Measurements from ENCODE around the gene UFSP1.

UFSP1 gene

DNA sequence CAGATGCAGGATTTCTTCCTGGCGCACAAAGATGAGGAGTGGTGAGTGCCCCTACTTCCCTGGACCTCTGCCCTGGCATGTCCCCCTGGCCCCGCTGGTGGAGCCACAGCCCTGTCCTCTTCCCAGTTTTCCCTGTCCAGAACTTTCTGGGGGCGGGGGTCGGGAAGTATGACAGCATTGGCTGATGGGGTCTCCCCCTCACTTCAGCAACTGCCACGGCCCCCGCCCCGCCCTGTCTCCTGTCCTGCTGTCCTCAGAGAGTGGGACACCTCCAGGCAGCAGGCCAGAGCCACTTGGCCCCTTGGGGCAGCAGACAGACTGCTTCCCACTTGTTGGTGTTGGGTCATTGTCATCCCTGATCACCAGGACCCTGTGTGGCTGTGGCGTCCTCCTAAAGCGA, 7.3 kb downstream of the UFSP1 start:
- no peak for DNase-seq (ENCODE audit: low read depth)

DNA sequence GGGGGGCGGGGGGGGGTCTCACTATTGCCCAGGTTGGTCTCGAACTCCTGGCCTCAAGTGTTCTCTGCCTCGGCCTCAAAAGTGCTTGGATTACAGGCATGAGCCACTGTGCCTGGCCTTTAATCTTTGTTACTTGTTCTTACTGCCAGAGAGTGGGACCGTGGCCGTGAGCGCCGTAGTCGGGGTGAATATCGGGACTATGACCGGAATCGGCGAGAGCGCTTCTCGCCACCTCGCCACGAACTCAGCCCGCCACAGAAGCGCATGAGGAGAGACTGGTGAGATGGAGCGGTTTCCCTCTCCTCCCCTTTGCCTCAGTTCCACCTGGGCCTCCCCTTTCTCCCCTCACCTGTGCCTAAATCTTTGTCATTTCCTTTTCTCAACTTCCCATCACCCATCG, 8.4 kb downstream of the UFSP1 start:
- no peak for DNase-seq (ENCODE audit: low read depth)

GRCh38 chr7:100880645-100881044, 8.9 kb downstream of the UFSP1 start:
- no peak for DNase-seq (ENCODE audit: low read depth)

DNA sequence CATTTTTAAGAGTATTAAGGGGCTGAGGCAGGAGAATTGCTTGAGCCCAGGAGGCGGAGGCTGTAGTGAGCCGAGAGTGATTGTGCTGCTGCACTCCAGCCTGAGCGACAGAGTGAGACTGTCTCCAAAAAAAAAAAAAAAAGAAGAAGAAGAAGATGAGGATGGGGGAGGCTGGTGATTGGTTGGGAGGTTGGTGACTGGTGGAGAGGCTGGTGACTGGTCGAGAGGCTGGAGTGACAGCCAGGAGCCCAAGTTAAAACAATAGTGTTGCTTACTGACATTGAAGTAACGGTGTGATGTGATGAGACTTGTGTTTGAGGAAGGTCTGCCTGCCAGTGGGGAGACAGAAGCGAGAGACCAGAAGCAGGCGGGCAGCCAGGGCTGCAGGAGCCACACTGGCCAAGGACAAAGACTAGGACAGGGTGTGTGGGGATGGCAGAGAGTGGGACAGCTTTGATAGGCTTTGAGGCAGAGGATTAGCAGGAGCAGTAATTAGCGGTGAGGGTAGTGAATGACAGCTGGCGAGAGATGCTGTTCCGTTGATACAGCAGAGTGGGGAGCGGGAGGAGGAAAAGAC, 9.7 kb downstream of the UFSP1 start:
- DNase-seq (ENCODE audit: low read depth), result no peak

- no peak for DNase-seq (ENCODE audit: low read depth)
These were observed 10.8 kb downstream of the UFSP1 start for GRCh38 chr7:100878685-100879084.

- DNase-seq (ENCODE audit: low read depth), result no peak
These were observed 11.5 kb downstream of the UFSP1 start for GRCh38 chr7:100878013-100878412.

DNA sequence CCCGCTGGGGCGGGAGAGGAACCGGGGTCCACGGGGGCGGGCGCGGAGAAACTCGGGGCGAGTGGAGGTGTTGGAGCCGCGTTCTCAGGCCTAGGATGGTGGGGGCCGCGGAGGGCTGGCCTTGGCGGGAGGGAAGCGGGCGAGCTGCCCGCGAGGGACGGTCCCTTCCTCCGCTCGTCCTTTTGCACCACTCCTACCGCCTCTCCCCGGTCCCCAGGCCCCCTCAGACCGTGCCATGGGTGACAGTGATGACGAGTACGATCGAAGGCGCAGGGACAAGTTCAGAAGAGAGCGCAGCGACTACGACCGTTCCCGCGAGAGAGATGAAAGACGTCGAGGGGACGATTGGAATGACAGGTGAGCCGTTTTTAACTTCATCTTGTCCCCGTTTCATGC, 14.2 kb downstream of the UFSP1 start:
- no peak for DNase-seq (ENCODE audit: low read depth)

GRCh38 chr7:100874577-100875355, 14.7 kb downstream of the UFSP1 start, which contains the start of gene SRRT:
TSS of gene SRRT (plus strand) at chr7:100875103. CDS start at chr7:100875591, 488 bp downstream.
- DNase-seq (ENCODE audit: low read depth), result peak; percentile 88

GRCh38 chr7:100874300-100874576, 15.3 kb downstream of the UFSP1 start:
- DNase-seq (ENCODE audit: low read depth), result no peak

DNA sequence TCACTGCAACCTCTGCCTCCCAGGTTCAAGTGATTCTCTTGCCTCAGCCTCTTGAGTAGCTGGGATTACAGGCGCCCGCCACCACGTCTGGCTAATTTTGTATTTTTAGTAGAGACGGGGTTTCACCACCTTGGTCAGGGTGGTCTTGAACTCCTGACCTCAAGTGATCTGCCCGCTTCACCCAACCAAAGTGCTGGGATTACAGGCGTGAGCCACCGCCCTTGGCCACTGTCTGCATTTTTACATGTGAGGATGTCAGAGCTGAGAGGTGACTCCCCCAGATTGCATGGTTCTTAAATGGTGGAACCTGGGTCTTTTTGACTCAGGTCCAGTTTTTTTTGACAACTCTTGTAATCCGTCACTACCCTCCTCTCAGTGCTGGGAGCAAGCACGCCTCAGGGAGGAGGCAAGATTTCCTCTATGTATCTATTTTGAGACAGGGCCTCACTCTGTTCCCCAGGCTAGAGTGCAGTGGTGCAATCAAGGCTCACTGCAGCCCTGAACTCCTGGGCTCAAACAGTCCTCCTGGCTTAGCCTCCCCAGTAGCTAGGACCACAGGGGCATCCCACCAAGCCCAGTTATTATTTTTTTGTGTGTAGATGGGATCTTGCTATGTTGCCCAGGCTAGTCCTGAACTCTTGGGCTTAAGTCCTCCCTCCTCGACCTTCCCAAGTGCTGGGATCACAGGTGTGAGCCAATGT, 15.8 kb downstream of the UFSP1 start:
- no peak for DNase-seq (ENCODE audit: low read depth)

- no peak for DNase-seq (ENCODE audit: low read depth)
These were observed 21.6 kb downstream of the UFSP1 start for GRCh38 chr7:100867776-100868485.

GRCh38 chr7:100867040-100867775, 22.3 kb downstream of the UFSP1 start, which contains the start of gene TRIP6:
TSS of gene TRIP6 (plus strand) at chr7:100867387. CDS start at chr7:100867498, 111 bp downstream.
- no peak for DNase-seq (ENCODE audit: low read depth)

DNA sequence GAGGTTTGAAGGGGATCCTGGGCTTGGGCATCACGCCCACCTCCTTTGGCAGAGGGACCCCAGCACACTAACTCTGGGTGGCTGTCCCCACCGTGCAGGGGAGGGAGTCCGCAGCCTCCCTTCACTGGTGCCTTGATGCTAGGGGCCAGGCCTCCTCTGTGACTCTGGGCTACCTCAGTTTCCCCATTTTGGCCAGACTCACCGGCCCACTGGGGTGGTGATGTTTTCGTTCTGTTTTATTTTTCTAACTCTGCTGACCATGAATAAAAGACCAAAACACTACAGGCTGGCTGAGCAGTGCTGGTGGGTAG, 22.8 kb downstream of the UFSP1 start:
- DNase-seq (ENCODE audit: low read depth), result no peak

- no peak for DNase-seq (ENCODE audit: low read depth)
These were observed 23.4 kb downstream of the UFSP1 start for GRCh38 chr7:100865938-100866728.

- DNase-seq (ENCODE audit: low read depth), result no peak
These were observed 24.1 kb downstream of the UFSP1 start for GRCh38 chr7:100865372-100865911.

DNA sequence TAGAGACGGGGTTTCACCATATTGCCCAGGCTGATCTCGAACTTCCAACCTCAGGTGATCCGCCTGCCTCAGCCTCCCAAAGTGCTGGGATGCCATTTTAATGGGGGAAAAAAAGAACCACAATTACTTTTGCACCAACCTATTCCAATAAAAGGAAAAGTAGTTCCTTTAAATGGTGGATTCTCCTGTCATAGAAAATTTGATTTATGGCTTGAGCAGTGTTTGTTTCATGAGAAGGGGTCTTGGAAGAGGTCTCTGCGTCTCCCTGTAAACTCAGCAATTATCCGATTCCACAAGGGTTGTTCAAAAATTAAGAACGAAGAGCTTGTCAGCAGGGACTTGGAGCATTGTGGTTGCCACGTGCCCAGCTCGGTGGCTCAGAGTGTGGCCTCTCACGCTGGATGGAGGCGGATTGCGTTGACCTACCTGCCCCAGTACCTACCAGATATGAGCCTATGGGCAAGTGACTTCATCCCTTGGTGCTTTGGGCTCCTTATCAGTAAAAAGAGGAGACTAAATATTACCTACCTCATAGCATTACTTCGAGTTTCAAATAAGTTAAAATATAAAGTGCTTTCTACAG, 25.2 kb downstream of the UFSP1 start:
- no peak for DNase-seq (ENCODE audit: low read depth)

DNA sequence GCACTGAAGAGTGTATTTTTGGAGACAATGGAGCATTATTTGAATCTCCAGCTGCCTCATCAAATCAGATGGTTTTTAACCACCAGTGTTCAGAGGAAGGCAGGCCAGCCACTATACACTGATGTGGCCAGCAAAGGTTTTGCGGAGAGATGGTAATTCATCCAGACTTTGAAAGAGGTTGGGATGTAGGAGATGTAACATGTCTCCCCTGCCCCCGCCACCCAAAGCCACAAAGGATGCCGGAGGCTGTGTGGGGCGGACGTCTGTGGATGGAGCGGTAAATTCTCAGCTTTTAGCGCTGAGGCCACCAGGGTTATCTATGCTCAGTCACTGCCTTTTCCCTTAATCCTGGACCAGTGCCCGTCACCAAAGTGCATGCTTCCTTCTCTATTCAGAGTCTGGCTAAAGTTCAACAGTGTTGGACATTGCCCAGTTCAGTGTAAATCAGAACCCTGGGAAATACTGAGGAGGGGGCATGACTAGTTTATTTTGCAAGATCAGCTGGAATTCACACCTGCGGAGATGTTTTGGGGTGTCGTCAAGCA, 26.0 kb downstream of the UFSP1 start:
- DNase-seq (ENCODE audit: low read depth), result no peak

GRCh38 chr7:100861616-100861985, 27.9 kb downstream of the UFSP1 start:
- no peak for DNase-seq (ENCODE audit: low read depth)

DNA sequence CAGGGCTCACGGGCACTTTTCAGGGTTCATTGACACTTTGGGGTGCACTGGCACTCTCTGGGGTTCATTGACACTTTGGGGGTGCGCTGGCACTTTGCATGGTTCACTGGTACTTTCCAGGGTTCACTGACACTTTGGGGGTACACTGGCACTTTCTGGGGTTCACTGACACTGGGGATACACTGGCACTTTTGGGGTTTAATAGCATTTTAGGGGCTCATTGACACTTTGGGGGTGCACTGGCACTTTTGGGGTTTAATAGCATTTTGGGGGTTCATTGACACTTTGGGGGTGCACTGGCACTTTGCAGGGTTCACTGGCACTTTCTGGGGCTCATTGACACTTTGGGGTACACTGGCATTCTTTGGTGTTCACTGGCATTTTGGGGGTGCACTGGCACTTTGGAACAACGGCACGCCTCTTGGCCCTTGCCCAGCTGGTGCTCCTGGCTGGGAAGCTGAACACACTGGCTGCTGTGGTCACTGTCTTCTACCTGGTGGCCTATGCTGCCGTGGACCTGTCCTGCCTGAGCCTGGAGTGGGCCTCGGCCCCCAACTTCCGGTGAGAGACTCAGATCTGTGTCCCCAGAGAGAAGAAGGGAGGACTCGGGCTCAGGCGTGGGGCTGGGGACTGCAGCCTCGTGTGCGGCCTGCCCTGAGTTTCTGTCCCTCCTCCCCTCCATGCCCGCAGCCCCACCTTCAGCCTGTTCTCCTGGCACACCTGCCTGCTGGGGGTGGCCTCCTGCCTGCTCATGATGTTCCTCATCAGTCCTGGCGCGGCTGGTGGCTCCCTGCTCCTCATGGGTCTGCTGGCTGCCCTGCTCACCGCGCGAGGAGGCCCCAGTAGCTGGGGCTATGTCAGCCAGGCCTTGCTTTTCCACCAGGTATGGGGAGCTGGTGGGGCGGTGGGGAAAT, 28.6 kb downstream of the UFSP1 start:
- no peak for DNase-seq (ENCODE audit: low read depth)
